WI38 (cell line): Measurements from ENCODE around the gene FBXO38.
"Not testable (repeated sequence)": the region's sequence is repeated elsewhere in the genome, so short reads cannot be mapped to it uniquely, and the experiment has no call there.

Experiments used
- H3K4me3 ChIP-seq: 2 replicates; pipeline ENCODE4 v1.5.1; 2011; ENCODE audit warnings: low read depth, mild to moderate bottlenecking, control low read depth, low read length
- TF ChIP-seq, protein P1 (sequence below): IDR thresholded peaks from 2 replicates; pipeline ENCODE4 v1.5.1; 2012; ENCODE audit warnings: low read depth, mild to moderate bottlenecking, control low read depth, low read length

The FBXO38 gene

DNA sequence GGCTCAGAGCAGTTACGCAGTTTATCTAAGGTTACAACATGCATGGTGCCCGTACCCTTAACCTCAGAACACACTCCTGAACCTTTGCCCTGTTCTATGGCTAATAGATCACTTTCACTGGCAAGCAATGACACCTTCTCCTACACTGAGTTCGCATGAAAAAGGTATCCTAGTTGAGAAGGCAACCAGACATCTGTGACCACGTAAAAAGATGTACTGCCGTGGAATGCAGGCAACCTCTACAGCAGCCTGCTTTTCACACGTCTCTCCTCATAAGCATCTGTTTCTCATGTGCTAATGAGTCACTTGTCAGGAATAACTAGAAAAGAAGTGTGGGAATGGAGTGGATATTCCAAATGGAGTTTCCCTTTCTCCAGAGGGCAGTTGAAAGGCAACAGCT lies 71.4 kb downstream of the FBXO38 start:
- no peak overlapping the region for H3K4me3 ChIP-seq
- TF ChIP-seq, protein P1, sequence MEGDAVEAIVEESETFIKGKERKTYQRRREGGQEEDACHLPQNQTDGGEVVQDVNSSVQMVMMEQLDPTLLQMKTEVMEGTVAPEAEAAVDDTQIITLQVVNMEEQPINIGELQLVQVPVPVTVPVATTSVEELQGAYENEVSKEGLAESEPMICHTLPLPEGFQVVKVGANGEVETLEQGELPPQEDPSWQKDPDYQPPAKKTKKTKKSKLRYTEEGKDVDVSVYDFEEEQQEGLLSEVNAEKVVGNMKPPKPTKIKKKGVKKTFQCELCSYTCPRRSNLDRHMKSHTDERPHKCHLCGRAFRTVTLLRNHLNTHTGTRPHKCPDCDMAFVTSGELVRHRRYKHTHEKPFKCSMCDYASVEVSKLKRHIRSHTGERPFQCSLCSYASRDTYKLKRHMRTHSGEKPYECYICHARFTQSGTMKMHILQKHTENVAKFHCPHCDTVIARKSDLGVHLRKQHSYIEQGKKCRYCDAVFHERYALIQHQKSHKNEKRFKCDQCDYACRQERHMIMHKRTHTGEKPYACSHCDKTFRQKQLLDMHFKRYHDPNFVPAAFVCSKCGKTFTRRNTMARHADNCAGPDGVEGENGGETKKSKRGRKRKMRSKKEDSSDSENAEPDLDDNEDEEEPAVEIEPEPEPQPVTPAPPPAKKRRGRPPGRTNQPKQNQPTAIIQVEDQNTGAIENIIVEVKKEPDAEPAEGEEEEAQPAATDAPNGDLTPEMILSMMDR = no peak

DNA sequence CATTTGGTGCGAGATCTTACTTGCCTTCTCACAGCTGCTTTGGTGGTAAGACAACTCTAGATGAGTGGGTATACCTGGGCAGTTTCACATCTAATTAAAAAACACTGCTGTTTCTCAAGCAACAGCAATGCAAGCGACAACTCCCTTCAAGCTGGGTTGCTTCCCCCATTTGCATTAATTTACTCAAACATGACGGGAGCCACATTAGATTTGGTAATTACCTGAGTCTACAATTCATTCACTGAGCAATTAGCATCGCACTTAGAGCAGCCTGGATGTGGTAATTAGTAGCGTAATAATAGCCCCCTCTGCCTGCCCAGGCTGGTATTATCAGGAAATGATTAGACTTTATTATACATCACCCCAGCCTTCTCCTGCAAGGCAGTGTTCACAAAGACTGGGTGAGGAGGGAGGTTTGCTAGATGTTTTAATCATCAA lies 73.4 kb downstream of the FBXO38 start:
- no peak overlapping the region for H3K4me3 ChIP-seq
- TF ChIP-seq, protein P1 = peak; percentile 38; the same call in 1 of the 2 replicates

DNA sequence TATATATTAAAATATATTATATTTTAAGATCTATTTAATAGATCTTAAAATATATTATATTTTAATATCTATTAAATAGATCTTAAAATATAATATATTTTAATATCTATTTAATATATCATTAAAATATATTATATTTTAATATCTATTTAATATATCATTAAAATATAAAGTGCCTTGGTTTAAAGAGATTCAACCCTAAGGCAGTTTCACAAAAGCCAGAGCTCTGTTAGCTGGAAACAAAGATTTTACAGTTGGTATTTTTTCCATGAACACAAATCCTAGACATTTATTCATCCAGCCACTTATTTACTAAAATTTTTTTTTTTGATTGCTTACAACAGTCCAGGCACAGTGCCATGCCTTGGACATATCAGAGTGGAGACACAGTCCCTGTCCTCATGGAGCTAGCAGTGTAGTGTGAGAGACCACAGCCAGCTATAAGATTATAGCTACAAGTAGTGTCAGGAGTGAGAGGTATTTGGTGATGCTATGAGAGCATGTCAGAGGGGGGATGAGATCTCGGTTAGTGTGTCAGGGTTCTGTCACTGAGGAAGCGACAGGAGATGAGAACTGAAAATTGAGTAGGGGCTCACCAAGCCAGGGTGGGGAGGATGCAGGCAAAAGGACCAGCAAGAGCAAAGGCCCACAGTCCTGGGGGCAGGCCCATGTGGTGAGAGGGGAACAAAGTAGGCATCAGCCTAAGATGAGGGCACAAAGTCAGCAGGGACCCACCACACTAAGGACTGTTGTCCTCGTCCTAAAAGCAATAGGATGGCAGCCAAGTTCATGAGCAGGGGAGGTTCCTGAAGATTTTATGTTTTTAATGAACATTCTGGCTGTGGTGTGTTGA lies 74.5 kb downstream of the FBXO38 start:
- no peak overlapping the region for H3K4me3 ChIP-seq
- TF ChIP-seq, protein P1 = no peak

DNA sequence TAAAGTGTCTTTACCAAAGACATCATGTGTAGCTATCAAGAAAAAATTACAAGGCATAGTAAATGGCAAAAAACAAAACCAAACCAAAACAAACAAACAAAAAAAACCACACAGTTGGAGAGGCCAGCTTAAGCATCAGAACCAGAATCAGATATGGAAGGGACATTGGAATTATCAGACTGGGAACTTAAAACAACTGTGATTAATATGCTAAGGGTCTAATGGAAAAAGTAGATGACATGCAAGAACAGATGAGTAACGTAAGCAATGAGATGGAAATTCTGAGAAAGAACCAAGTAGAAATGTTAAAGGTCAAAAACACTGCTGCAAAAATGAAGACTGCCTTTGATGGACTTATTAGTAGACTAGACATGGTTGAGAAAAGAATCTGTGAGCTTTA lies 75.9 kb downstream of the FBXO38 start:
- no peak overlapping the region for H3K4me3 ChIP-seq
- TF ChIP-seq, protein P1 = no peak

DNA sequence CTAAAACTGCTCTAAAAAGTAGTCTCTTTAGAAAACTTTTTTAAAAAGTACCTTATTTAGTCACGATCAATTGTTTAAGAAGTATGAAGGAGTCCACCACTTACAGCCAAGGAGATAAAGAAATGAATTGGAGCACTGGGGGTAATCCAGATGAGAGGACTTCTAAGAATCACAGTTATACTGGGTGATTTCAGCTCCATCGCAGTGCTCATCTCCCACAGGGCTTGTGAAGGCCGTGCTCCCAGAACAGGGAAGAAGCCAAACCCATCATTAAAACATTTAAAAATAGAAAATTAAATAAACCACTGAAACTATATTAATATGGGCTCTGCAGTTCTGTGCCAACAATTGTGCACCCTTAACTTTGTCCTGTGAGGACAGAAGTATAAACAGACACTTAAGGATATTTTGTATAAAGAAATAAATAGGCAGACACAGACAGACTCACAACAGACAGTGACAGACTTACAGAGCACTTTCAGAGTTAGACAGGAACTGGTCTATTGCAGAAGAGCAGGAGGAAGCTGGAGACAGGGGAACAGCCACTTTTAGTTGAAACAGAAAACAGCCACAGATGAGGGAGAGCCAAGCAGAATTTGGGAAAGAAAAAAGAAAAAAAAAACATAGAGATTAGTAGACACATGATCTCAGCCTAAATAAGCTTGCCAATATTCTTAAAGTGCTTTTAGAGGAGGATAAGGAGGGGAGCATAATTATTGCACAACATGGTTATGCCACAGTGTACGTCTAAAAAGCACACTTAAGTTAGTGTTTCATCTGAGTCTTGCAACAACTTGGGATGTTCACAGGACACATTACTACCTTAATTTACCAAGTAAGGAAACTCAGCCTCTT lies 81.8 kb downstream of the FBXO38 start:
- TF ChIP-seq, protein P1 = no peak
- no peak overlapping the region for H3K4me3 ChIP-seq

DNA sequence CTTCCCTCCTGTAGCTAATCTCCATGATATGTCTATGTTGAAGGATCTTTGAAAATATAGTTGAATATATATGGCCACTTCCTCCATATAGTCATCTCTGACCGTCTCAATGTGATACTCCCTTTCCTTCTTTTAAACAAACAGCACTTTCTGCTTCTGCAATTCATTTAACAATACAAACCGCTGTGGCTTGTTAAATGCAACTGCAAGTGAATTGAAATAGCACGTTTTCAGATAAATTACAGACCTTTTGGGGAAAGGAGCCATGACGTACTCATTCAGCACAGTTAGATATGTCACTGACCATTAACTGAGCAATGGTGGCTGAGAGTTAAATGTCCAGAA lies 82.5 kb downstream of the FBXO38 start:
- TF ChIP-seq, protein P1 = no peak

DNA sequence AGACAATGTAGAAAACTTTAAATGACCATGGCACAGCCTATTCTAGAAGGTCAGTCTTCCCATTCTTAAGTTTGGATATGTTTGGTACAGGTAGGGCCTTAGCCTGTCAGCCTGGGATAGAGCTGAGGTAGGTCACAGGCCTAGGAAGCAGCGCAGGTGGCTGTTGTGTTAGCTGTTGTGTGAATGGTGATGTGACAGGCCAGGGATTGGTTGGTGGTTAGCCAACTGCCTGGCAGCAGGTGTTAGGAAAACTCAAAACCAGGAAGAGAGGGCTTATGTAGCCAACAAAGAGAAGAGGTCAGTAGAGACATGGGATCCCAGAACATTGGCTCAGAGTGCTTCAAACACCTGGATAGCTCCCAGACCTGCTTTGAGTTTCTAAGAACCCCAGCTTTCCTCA lies 84.2 kb downstream of the FBXO38 start:
- H3K4me3 ChIP-seq = no peak overlapping the region
- TF ChIP-seq, protein P1 = no peak

More for the DNA sequence above, 82.5 kb downstream of the FBXO38 start:
- no peak overlapping the region for H3K4me3 ChIP-seq

DNA sequence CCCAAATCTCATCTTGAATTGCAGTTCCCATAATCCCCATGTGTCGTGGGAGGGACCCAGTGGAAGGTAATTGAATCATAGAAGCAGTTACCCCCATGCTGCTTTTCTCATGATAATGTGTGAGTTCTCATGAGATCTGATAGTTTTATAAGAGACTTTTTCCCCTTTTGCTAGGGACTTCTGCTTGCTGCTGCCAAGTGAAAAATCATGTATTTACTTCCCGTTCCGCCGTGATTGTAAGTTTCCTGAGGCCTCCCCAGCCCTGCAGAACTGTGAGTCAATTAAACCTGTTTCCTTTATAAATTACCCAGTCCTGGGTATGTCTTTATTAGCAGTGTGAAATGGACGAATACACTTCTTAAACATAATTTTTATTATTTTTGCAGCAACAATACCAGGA lies 85.0 kb downstream of the FBXO38 start:
- not testable (repeated sequence) for H3K4me3 ChIP-seq
